AG20443 (cell line): ENCODE measurements around the gene FER.
"Not testable (repeated sequence)": the region's sequence is repeated elsewhere in the genome, so short reads cannot be mapped to it uniquely, and the experiment has no call there.

ENCODE experiments used
- DNase-seq: peaks from one replicate; pipeline ENCODE4 v3.0.0; 2012; ENCODE audit warnings: low spot score, mixed read lengths

Gene FER

DNA sequence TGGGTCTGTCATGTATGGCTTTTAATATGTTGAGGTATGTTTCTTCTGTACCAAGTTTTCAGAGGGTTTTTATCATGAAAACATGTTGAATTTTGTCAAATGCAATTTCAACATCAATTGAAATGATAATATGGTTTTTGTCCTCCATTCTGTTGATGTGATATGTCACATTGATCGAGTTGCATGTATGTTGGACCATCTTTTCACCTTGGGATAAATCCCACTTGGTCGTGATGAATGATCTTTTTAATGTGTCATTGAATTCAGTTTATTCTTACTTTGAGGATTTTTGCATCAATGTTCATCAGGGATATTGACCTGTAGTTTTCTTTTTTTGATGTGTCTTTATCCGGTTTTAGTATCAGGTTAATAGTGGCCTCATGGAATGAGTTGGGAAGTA lies 373.5 kb downstream of the FER start:
- no peak for DNase-seq

DNA sequence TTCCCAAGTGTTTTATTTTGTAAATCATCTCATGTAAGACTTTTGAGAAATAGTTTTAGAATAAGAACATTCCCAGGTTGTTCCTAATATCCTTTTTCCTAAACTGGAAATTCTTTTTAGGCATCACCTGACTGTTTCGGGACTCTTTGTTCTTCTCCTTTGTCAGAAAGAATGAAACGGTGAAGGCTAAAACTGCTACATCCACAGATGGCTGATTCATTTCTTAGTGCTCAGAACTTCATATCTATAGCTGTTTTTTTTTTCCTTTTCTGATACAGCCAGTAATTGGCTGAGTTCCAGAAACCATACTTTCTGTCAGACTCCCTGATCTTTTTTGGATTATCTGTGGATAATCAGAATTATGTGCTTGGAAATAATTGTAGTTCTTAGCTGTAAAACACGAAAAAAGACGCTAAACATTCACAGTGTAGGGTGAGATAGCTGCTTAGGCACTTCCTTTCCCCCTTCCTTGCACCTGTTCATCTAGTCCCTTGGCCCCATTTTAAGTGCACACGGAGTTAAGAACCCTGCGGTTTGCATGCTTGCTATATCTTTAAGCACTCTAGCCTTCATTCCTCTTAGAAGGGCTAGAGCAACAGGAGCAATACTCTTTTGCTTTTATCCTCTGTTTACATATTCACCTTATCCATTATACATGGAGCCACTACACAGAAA lies 378.2 kb downstream of the FER start:
- no peak for DNase-seq

- no peak for DNase-seq
Measured at GRCh38 chr5:109126481-109126880, 378.8 kb downstream of the FER start.

DNA sequence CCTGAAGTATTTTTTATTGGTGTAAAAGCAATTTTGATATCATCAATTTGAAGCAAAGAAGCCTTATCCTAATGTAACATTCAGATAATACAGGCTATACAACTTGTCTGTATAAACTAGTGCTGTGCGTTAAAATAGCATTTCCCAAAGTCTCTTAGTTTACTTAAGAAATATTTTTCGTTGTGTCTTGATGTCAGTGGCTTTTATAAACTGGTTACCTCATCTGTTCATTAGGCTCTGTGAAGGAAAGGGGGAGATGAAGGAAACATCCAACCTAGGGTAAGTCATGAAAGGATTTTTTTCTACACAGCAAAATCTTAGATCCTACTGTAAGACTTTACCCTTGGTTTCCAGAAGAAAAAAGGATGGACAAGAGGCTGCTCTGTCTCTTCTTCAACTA lies 389.2 kb downstream of the FER start:
- no peak for DNase-seq

- DNase-seq: no peak
Measured at GRCh38 chr5:109141222-109142200, 393.8 kb downstream of the FER start.

GRCh38 chr5:109143031-109143430 lies 395.3 kb downstream of the FER start:
- DNase-seq: no peak

DNA sequence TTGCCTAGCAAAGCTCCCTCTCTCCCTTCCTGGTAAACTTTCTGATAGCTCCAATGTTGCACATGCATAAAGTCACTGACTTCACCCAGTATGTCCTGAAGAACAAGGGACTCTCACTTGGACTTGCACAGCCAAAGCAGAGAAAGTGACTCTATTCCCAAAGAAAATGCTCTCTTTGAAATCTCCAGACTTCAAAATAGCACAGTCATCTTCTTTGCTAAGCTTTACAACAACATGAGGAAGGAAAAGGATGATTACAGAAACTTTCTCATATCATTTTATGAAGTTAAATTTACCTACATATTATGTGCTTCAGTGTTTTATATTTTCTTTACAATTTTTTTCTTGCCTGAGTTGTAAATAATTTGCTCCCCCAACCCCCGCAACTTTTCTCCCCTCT lies 397.4 kb downstream of the FER start:
- no peak for DNase-seq

- DNase-seq: no peak
Measured at GRCh38 chr5:109146591-109146990, 398.9 kb downstream of the FER start.

DNA sequence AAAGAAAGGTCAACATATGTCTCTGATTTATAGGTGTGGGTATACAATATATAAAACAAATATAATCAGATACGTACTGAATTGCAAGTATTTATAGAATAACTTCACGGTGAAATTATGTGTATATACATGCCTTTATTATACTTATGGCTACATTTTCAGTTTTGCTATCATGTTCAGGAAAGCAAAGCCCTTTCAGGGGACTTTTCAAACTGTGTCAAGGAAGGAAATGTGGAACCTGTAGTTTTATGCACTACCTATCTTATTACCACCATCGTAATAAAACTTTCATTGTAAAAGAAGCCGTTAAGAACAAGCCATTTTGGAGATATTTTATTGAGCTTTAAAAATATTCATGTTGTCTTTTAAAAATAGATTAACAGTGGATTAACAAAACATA lies 404.9 kb downstream of the FER start:
- DNase-seq: no peak

- DNase-seq: no peak
Measured at GRCh38 chr5:109155625-109156024, 407.9 kb downstream of the FER start.

DNA sequence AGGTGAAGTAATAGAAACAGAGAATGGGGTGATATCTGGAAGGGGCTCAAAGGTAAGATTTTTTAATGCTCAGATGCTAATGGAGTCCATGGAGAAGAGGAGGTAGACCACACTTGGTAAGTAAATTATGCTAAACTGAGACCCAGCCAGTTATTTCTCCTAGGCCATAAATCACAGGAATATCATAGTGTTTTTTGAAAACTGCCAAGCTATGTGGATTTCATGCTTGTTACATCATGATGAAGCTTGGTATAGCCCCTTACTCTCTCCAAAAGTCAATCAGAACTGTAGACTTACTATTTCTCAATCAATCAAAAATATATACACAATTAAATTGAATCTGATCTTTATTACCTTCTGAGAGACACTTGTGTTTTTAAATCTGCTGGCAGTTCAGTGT lies 409.2 kb downstream of the FER start:
- DNase-seq: no peak

DNA sequence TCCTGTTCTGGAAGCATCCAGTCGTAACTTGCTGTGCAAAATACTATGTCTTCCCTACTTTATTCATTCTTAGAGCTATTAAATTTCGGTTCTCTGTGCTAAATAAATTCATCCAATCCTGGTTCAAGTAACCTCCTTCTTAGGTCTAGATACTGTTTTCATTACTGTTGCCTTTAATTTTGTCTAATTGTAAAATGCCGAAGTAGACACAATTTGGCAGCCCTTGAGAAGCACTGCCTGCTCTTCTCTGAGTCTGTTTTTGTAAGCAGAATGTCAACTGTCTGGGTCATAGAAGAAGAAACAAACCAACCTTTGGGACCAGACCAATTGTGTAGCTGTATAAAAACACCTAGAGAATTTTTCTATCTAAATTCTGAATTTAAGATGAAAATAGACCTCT lies 412.8 kb downstream of the FER start:
- DNase-seq: no peak

GRCh38 chr5:109161914-109162683 lies 414.4 kb downstream of the FER start:
- peak; percentile 8 for DNase-seq

GRCh38 chr5:109163336-109163735 lies 415.6 kb downstream of the FER start:
- no peak for DNase-seq

DNA sequence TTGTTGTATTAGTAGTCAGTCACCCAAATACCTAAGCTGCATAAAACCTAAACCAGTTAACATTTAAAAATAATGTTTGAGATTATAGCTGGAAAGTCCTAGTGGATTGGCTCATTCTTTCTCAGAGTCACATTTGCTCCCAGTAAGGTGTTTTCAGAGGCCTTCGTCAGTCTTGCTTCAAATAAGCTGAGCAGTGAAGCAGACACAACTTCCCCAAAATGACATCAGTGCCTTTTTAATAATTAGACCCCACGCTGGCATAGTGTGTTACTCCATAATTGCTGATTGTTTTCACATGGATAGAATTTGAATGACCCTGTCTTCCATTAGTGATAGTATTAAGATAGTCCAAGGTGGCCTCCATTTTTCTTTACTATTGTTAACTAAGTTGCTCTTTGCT lies 416.3 kb downstream of the FER start:
- no peak for DNase-seq

DNA sequence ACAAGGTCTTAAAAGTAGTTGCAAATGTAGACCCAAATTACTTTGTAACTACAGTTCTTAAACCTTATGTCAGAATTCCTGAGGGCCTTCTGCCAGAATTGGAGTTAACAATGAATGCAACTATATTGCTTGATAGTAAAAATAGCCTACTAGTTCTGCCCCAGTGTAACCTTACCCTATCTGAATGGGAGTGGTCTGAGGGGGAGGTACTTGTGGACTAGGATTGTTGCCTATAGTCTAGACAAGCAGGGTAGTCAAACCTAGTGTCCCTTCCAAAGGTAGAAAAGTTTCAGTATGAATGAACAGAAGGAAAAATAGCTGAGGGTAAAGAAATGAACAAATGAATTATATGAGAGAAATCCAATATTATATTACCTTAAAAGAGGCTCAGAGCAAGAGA lies 419.9 kb downstream of the FER start:
- DNase-seq: no peak

DNA sequence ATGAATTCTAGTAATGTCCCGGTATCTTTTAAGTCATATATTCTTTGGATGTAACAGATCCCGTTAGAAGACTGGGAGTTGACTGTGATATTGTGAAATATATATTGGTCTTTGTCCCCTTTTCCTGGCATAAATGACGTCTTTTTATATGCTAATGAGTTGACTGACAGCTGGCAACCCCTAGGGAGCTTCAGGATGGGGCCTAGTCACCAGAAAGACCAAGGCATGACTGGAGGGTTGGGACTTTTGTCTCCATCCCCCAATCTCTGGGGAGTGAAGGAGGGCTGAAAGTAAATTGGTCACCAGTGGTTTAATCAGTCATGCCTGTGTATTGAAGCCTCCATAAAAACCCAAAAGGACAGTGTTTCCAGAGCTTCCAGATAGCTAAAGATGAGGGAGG lies 420.5 kb downstream of the FER start:
- no peak for DNase-seq

DNA sequence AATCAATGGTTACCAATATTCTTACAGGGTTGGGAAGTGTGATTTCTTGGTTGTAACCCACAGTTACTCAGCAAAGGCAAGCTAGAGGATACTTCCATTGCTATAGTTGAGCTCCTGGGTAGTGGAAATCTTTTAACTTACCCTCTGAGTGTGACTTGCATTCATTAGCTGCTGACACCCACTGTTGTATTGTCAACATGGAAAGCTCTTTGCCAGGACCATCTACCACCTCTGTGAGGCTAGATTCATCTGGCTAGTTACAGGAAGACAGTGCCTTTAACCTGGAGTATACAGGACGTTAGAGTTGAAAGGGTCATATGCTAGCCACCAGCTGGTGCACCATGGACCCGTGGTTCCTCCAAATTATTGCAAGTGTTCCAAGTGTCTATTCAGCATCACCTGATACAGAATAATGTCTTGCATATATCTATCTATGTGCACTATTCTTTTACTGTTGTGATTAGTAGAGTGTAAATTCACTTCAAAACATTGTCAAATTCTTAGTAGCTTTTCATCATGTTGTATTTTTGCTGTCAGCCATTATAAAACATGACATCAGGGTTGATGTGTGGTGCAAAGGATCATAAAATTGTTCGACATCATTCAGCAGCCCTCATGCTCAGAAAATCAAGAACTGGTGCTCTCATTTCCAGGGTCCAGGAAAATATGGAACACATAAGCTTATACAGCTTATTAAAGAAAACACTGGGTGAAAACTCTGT lies 423.1 kb downstream of the FER start:
- DNase-seq: no peak

DNA sequence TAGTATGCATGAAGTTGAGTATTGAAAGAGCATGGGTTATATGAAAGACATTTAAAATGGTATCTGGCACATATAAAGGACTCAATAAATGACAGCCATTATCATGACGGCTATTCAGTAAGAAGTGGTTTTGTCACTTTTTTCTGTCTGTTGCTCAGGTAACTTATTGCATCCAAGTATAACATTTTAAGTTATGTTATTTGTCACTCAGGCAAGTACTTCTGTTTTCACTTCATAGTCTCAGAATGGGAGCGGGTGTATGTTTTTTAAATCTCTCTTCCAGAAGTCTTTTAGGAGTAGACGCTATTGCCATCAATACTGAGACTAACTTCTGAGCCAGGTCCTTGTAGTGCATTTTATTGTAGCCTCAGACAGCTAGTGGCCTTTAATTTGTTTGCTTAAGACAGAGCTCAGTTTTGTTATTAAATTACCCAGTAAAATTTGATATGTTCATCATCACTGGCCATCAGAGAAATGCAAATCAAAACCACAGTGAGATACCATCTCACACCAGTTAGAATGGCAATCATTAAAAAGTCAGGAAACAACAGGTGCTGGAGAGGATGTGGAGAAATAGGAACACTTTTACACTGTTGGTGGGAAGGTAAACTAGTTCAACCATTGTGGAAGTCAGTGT lies 423.9 kb downstream of the FER start:
- DNase-seq: not testable (repeated sequence)

DNA sequence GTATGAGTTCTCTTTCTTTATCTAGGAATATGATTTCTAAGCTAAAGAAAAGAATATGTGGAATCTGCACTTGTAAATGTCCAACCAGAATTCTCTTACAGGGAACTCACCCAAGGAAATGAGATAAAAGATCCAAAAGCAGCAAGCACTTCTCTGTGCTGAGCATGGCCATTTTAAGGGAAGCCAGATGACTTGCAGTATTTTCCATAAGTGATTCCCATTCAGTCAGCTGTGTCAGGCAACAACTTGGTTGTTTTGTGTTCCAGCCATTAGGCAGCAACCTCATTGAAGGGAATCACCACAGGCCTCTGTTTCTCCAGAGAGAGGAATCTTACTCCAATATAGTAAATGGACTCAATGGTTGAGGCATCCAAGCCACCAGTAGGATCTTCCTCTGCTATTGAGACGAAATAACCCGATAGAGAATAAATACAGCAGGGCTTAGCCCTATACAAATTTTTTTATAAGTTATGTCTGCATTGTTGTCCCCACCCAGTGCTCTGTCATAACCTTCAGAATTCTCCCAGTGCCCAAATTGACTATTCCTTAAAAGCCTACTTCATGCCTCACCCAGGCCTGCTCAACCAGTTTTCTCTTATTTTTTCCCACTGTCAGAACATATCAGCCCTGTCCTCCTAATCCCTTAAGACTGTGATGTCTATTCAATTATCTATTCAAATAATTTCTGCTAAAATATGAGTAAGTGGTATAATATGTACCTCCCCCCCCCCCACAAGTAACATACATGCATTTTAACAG lies 425.5 kb downstream of the FER start:
- no peak for DNase-seq

GRCh38 chr5:109177227-109177626 lies 429.5 kb downstream of the FER start:
- no peak for DNase-seq
